H7 (cell line): ENCODE data around the gene TRAM2. TPM values are rescaled to one million over a fixed set of nuclear protein-coding genes. Genes with fewer than 3 reads are reported as not detected.

ENCODE experiments used
- DNase-seq: peaks from one replicate; pipeline ENCODE4 v3.0.0; 2012
- H3K27me3 ChIP-seq: 2 replicates; pipeline ENCODE4 v1.6.0; 2011; ENCODE audit warnings: mild to moderate bottlenecking, low read length; ENCODE audit not compliant: control insufficient read depth, insufficient read depth
- H3K36me3 ChIP-seq: replicated peaks from 2 replicates; pipeline ENCODE4 v1.5.1; 2011; ENCODE audit warnings: low read length; ENCODE audit not compliant: control insufficient read depth, insufficient read depth
- H3K4me3 ChIP-seq: 2 replicates; pipeline ENCODE4 v1.5.1; 2011; ENCODE audit warnings: low read depth, mild to moderate bottlenecking, control low read depth, low read length, moderate library complexity; ENCODE audit not compliant: insufficient read depth
- total RNA-seq: library from RNA; depleted of rRNA; stranded (reverse); fragments of >200 nt; shearing (Covaris generic); gene quantifications from 2 replicates; pipeline ENCODE4 v1.2.3, GENCODE V29; 2014

Gene TRAM2
- total RNA-seq, 1 experiment from 2014 or later = 9.2 TPM

- DNase-seq = no peak
- no peak overlapping the region for H3K4me3 ChIP-seq
- no peaks in the 10 kb centered on the region for H3K27me3 ChIP-seq
- no peaks in the 10 kb centered on the region for H3K36me3 ChIP-seq
Observed at GRCh38 chr6:52527436-52527835, 49.4 kb downstream of the TRAM2 start.

GRCh38 chr6:52526634-52527033 is 50.2 kb downstream of the TRAM2 start:
- Histone ChIP-seq H3K36me3 (no peaks in the 10 kb centered on the region), H3K27me3 (no peaks in the 10 kb centered on the region), H3K4me3 (no peak overlapping the region)
- DNase-seq = no peak

- no peak for DNase-seq
- Histone ChIP-seq H3K27me3 (no peaks in the 10 kb centered on the region), H3K4me3 (no peak overlapping the region), H3K36me3 (no peaks in the 10 kb centered on the region)
Observed at GRCh38 chr6:52524918-52525317, 51.9 kb downstream of the TRAM2 start.

- Histone ChIP-seq H3K4me3 (no peak overlapping the region), H3K27me3 (no peaks in the 10 kb centered on the region), H3K36me3 (no peaks in the 10 kb centered on the region)
- DNase-seq = no peak
Observed at GRCh38 chr6:52523378-52524142, 53.3 kb downstream of the TRAM2 start.

GRCh38 chr6:52522655-52523054 is 54.2 kb downstream of the TRAM2 start:
- no peaks in the 10 kb centered on the region for H3K27me3 ChIP-seq
- no peaks in the 10 kb centered on the region for H3K36me3 ChIP-seq
- DNase-seq = no peak
- H3K4me3 ChIP-seq = no peak overlapping the region

GRCh38 chr6:52522151-52522626 is 54.7 kb downstream of the TRAM2 start:
- Histone ChIP-seq H3K36me3 (no peaks in the 10 kb centered on the region), H3K4me3 (no peak overlapping the region), H3K27me3 (no peaks in the 10 kb centered on the region)
- DNase-seq = no peak

- no peak for DNase-seq
- Histone ChIP-seq H3K36me3 (no peaks in the 10 kb centered on the region), H3K4me3 (no peak overlapping the region), H3K27me3 (no peaks in the 10 kb centered on the region)
Observed at GRCh38 chr6:52519618-52520017, 57.2 kb downstream of the TRAM2 start.

GRCh38 chr6:52518279-52518945 is 58.4 kb downstream of the TRAM2 start:
- no peak for DNase-seq
- Histone ChIP-seq H3K27me3 (no peaks in the 10 kb centered on the region), H3K36me3 (no peaks in the 10 kb centered on the region; the same call in 1 of the 2 replicates), H3K4me3 (no peak overlapping the region)

GRCh38 chr6:52517502-52518278 is 59.2 kb downstream of the TRAM2 start:
- Histone ChIP-seq H3K4me3 (no peak overlapping the region), H3K36me3 (no peaks in the 10 kb centered on the region; the same call in 1 of the 2 replicates), H3K27me3 (no peaks in the 10 kb centered on the region)
- DNase-seq = peak; percentile 90

- H3K4me3 ChIP-seq = no peak overlapping the region
- H3K36me3 ChIP-seq = no peaks in the 10 kb centered on the region; the same call in 1 of the 2 replicates
- DNase-seq = no peak
- no peaks in the 10 kb centered on the region for H3K27me3 ChIP-seq
Observed at GRCh38 chr6:52516943-52517342, 59.9 kb downstream of the TRAM2 start.

GRCh38 chr6:52516269-52516668 is 60.6 kb downstream of the TRAM2 start:
- Histone ChIP-seq H3K36me3 (no peaks in the 10 kb centered on the region; the same call in 1 of the 2 replicates), H3K4me3 (no peak overlapping the region), H3K27me3 (no peaks in the 10 kb centered on the region)
- DNase-seq = no peak

GRCh38 chr6:52515219-52515960 is 61.5 kb downstream of the TRAM2 start:
- Histone ChIP-seq H3K36me3 (no peaks in the 10 kb centered on the region; the same call in 1 of the 2 replicates), H3K4me3 (no peak overlapping the region), H3K27me3 (no peaks in the 10 kb centered on the region)
- DNase-seq = no peak

- DNase-seq = no peak
- no peak overlapping the region for H3K4me3 ChIP-seq
- H3K36me3 ChIP-seq = no peaks in the 10 kb centered on the region; the same call in 1 of the 2 replicates
- H3K27me3 ChIP-seq = no peaks in the 10 kb centered on the region
Observed at GRCh38 chr6:52514514-52514913, 62.3 kb downstream of the TRAM2 start.

- DNase-seq = no peak
- Histone ChIP-seq H3K27me3 (no peaks in the 10 kb centered on the region), H3K36me3 (peaks cover 3% of the 10 kb centered on the region), H3K4me3 (no peak overlapping the region)
Observed at GRCh38 chr6:52513896-52514295, 63.0 kb downstream of the TRAM2 start.
